22Rv1 (cell line): ENCODE measurements around the gene LIMS1.

Source experiments
- ZFX ChIP-seq: fragments of 450-650 bp; IDR thresholded peaks from 2 replicates; pipeline ENCODE4 v1.6.1; 2017; ENCODE audit warnings: antibody characterized with exemption, borderline replicate concordance
- TF ChIP-seq, protein P1 (sequence below): fragments of 450-650 bp; IDR thresholded peaks from 2 replicates; pipeline ENCODE4 v1.5.1; 2017; ENCODE audit warnings: mild to moderate bottlenecking

DNA sequence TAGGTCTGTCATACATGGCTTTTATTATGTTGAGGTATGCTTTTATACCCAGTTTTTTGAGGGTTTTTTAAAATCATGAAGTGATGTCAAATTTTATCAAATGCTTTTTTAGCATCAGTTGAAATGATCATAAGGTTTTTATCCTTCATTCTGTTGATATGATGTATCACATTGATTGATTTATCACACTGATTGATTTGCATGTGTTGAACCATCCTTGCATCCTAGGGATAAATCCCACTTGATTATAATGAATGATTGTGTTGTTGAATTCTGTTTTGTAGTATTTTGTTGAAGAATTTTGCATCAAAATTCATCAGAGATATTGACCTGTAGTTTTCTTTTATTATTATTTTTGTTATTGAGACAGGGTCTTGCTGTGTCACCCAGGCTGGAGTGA, 68.2 kb downstream of the LIMS1 start:
- TF ChIP-seq, protein P1, sequence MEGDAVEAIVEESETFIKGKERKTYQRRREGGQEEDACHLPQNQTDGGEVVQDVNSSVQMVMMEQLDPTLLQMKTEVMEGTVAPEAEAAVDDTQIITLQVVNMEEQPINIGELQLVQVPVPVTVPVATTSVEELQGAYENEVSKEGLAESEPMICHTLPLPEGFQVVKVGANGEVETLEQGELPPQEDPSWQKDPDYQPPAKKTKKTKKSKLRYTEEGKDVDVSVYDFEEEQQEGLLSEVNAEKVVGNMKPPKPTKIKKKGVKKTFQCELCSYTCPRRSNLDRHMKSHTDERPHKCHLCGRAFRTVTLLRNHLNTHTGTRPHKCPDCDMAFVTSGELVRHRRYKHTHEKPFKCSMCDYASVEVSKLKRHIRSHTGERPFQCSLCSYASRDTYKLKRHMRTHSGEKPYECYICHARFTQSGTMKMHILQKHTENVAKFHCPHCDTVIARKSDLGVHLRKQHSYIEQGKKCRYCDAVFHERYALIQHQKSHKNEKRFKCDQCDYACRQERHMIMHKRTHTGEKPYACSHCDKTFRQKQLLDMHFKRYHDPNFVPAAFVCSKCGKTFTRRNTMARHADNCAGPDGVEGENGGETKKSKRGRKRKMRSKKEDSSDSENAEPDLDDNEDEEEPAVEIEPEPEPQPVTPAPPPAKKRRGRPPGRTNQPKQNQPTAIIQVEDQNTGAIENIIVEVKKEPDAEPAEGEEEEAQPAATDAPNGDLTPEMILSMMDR = no peak
- TF ChIP-seq ZFX = no peak
